ENCODE measurements around the gene RCBTB1.

Gene RCBTB1

DNA sequence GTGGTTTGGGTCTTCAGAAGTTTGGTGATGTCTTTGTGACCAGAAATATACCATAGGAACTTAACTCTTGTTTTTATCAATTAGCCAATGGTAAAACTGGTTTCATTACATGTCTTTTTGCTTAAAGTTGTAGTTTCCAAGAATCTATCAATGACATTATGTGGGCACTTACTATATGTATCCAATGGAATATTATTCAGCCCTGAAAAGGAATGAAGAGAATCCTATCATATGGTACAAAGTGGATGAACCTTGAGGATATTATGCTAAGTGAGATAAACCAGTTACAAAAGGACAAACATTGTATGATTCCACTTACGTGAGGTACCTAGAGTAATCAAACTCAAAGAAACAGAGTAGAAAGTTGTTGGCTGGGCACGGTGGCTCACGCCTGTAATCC, 26.4 kb downstream of the RCBTB1 start:
- DNase-seq (ENCODE audit: low read depth in 2 of 2), result no peak

- no peak for DNase-seq (ENCODE audit: low read depth in 2 of 2)
Measured at GRCh38 chr13:49554387-49554786, 31.0 kb downstream of the RCBTB1 start.

DNA sequence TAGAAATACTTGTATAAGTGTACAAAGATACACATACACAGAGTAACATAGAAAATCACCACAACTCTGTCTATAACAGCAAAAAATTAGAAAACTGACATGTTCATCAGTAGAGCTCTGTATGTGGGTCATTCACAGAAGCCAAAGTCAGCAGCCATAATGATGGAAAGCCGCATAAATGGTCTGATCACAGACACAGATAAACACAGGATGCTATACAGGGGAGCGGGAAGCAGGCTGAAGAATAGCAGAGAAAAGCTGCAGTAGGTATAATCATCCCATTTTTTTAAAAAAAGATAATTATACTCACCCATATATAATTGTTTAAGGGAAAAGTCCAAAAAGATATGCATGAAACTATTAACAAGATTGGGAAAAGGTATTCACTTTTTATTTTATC, 31.5 kb downstream of the RCBTB1 start:
- no peak for DNase-seq (ENCODE audit: low read depth in 2 of 2)

- DNase-seq (ENCODE audit: low read depth in 2 of 2), result no peak
Measured at GRCh38 chr13:49550942-49551644, 34.3 kb downstream of the RCBTB1 start.

- DNase-seq (ENCODE audit: low read depth in 2 of 2), result no peak
Measured at GRCh38 chr13:49549289-49549688, 36.1 kb downstream of the RCBTB1 start.

DNA sequence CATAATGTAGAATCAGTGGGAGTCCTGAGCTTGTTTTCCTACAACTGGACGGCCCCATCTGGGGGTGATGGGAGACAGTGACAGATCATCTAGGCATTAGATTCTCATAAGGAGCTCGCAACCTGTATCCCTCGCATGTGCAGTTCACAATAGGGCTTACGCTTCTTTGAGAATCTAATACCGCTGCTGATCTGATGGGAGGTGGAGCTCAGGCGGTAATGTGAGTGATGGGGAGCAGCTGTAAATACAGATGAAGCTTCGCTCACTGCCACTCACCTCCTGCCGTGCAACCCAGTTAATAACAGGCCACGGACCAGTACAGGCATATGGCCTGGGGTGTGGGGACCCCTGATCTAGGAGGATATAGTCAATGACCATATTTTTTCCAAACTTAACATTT, 38.8 kb downstream of the RCBTB1 start:
- no peak for DNase-seq (ENCODE audit: low read depth in 2 of 2)

DNA sequence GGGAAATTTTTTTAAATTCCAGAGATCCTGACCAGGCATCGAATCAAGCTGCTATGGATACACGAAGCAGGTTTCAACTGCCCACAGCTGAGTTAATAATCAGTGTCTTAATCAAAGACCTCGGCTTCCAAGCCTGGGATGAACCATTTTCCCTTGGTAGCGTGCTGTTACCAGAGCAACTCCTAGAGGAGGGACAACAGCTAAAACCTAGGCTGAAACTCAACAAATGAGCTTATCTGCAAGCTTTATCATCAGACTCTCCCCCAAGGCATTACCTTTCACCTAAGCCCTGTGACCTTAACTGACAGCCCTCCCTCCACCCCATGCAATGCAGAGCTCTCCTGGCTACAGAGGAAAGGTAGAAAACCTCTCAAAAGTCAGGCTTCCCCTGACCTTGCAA, 39.7 kb downstream of the RCBTB1 start:
- no peak for DNase-seq (ENCODE audit: low read depth in 2 of 2)

DNA sequence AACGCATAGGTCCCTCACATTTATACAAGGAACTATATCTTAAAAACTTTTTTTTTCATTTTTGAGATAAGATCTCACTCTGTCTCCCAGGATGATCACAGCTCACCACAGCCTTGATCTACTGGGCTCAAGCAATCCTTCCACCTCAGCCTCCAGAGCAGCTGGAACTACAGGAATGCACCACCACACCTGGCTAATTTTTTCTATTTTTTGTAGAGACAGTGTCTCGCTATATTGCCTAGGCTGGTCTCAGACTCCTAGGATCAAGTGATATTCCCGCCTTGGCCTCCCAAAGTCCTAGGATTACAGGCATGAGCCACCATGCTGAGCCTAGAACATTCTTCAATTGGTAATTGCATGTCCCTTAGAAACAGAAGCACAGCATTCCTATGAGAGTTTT, 41.7 kb downstream of the RCBTB1 start:
- DNase-seq (ENCODE audit: low read depth in 2 of 2), result no peak

GRCh38 chr13:49540552-49540951, 44.8 kb downstream of the RCBTB1 start:
- DNase-seq (ENCODE audit: low read depth in 2 of 2), result no peak

- no peak for DNase-seq (ENCODE audit: low read depth in 2 of 2)
Measured at GRCh38 chr13:49539746-49540145, 45.6 kb downstream of the RCBTB1 start.

DNA sequence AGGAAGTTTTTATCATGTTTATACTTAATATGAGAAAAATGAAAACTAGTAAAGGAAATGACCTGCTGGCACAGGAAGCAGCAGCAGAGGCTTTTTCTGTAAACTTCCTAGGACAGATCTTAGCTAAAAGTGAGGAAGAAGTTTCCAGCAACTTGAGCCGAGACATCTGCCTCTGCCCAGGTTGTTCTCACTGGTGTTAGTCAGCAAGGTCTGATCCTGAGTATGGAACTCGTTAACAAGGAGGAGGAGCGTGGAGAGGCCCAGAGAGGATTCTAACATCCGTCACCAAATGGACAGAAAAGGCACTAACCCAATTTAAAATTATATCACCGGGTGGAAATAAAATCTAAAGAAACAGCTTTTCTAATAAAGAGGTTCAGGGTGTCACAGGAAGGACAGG, 46.0 kb downstream of the RCBTB1 start:
- DNase-seq (ENCODE audit: low read depth in 2 of 2), result no peak

GRCh38 chr13:49538404-49538803, 47.0 kb downstream of the RCBTB1 start:
- DNase-seq (ENCODE audit: low read depth in 2 of 2), result no peak

DNA sequence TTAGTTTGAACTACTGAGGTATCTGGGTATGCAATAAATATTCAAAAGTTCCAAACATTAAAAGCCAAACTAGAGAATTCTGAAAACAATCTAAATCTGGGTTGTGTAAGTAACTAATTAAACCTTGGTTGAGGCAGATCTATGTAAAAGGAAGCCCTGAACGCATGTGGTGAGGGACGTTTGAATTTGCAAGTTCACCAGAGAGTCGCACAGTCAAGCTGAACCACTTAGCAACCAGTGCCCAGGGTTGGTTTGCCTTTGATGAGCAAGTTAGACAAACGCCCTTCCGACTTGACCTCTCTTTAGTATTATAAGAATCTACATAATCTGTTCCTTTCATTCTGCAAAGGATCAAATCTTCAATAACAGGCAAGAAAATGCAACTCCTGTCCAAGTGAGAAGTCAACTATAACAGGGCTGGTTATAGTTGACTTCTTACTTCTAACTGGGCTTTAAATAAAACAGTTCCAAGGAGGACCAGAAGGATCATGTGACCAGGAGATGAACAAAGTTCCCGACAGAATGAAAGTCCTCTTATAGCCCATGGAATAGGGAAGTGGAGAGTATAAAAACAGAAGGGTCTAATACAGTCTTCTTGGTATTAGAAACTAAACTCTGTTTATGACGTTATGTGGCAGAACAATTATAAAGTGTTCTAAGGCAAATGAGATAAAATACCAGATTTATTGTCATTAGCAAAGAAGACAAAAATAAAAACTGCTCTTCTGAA, 49.0 kb downstream of the RCBTB1 start:
- DNase-seq (ENCODE audit: low read depth in 2 of 2), result no peak

DNA sequence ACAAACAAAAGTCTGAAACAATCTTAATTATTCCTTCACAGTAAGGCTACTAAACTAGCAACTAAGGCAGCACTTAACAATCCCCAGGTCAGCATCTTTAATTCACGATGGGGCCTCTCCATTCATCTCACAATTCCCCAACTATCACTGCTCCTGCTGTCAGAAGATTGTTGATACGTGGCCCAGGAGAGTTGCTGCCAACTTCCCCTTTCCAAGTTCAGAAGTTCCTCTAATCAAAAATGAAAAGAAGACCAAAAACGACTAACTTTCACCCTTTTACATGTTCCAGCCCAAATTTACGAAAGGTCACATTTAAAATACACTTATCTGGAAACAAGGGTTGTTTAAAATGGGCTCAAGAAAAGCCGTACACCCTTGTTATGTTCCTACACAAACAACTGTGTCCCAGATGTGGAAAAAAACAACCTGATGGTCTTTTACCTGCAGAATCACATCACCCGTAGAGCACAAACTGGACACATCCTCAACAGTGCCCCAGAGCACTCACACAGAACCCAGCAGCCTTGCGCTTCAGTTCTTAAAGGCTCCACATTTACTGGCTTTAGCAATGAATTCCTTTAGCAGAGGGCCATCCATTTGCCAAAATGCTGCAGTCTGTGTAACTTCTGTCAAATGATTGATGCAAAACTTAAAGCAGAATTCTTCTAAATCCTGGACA, 51.6 kb downstream of the RCBTB1 start:
- DNase-seq (ENCODE audit: low read depth in 2 of 2), result no peak

- no peak for DNase-seq (ENCODE audit: low read depth in 2 of 2)
Measured at GRCh38 chr13:49533011-49533410, 52.3 kb downstream of the RCBTB1 start.

DNA sequence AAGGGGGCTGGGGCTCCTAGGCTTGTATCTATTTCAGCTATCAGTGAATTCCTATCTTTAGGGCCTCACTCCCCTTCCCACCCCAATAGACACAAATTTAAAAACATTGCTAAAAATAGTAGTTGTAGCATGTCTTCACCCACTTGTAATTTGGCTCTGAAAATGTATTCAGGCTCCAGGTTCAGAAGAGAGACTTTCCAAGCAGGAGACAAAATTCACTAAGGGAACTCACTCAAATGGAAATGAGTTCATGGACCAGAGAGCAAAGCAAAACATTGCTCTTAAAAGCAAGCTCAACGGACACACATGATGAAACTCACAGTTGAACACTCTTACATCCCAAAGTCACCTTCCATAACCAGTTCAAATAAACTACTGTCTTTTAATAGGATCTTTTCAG, 52.8 kb downstream of the RCBTB1 start:
- no peak for DNase-seq (ENCODE audit: low read depth in 2 of 2)

DNA sequence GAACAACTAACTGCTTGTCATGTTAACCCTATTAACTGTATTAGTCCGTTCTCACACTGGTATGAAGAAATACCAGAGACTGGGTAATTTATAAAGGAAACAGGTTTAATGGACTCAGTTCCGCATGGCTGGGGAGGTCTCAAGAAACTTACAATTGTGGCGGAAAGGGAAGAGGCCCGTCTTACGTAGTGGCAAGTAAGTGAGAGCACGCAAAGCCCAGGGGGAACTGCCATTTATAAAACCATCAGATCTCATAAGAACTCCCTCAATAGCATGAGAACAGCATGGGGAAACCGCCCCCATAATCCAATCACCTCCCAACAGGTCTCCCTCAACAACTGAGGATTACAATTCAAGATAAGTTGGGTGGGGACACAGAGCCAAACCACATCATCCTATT, 54.9 kb downstream of the RCBTB1 start:
- no peak for DNase-seq (ENCODE audit: low read depth in 2 of 2)

GRCh38 chr13:49528161-49528560, 57.2 kb downstream of the RCBTB1 start:
- DNase-seq (ENCODE audit: low read depth in 2 of 2), result no peak

- no peak for DNase-seq (ENCODE audit: low read depth in 2 of 2)
Measured at GRCh38 chr13:49527123-49527522, 58.2 kb downstream of the RCBTB1 start.

- no peak for DNase-seq (ENCODE audit: low read depth in 2 of 2)
Measured at GRCh38 chr13:49524740-49525501, 60.4 kb downstream of the RCBTB1 start.

DNA sequence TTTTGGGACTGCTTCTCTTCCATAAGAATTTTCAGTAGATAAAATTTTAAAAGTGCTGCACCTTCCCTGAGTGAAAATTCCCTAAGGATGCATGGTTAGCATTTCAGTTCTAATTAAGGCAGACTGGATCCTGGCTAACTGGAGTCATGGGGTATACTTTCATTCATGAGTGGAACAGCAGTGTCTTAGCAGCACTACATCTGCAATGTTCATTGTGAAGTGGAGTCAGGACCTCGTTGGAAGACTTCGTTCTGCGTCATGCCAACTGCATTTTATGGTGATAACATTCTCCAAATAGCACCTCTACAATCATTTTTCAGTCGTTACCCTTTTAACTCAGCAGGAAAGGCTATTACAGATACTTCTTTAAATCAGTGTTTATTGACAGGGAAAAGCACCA, 64.1 kb downstream of the RCBTB1 start:
- no peak for DNase-seq (ENCODE audit: low read depth in 2 of 2)

GRCh38 chr13:49517461-49517860, 67.9 kb downstream of the RCBTB1 start:
- DNase-seq (ENCODE audit: low read depth in 2 of 2), result no peak

All from activated CD8-positive, alpha-beta memory T cell treated with anti-CD3 and anti-CD28 coated beads for 4 hours (primary cell).